T-helper 1 cell treated with Interleukin-12 subunit alpha and Interleukin-12 subunit beta and Interleukin-4 antibody, amounts not matched to agents 30 ng/mL and 1 ng/mL, for 36 hours (primary cell): ENCODE results near the gene KCNJ10. TPM values are rescaled to one million over a fixed set of nuclear protein-coding genes. Genes with fewer than 3 reads are reported as not detected.

Experiments used
- intact Hi-C: fragments of 100-400 bp; cut with micrococcal nuclease; formaldehyde crosslinking; loops from one replicate; pipeline ENCODE4 v1.15.1; 2024
- total RNA-seq: library from RNA; stranded (reverse); gene quantifications from 2 replicates; pipeline ENCODE4 v1.2.3, GENCODE V29; 2022

Gene KCNJ10
- total RNA-seq, 1 donor from 2014 or later: not detected

- intact Hi-C loops: no loop called here
Observed at GRCh38 chr1:159972443-159973205, 97.3 kb downstream of the KCNJ10 start.

DNA sequence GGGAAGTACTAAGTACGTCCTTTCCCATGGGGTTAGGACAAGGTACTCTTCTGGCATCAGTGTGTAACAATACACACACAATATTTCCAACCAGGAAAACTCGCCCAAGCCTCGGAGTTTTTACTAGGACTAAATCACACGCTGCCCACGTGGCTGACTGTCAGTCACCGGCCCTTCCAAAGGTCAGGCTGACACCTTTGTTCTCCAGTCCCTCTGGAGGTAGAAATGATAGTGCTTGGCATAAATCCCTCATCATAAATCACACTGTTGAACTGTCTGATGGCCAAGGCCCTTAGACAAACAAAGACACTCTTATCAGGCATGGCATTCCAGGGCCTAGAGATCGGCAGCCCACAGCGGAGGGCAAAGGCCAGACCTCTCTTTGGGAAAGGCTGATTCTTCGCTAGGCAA is 99.0 kb downstream of the KCNJ10 start:
- intact Hi-C loops: no loop called here

DNA sequence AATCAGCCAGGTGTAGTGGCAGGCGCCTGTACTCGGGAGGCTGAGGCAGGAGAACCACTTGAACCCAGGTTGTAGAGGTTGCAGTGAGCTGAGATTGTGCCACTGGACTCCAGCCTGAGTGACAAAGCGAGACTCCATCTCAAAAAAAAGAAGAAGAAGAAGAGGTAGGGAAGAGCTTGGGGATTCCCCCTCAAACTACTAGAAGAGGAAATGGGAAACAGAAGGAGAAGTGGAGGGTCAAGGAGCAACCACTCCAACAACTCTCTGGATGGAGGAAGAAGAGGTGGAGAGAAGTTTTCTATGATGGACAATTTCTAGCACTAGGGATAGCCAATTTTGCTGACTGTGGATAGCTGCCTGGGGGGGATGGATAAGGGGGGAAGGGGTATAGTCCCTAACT is 101.1 kb downstream of the KCNJ10 start:
- intact Hi-C loops: no loop called here

DNA sequence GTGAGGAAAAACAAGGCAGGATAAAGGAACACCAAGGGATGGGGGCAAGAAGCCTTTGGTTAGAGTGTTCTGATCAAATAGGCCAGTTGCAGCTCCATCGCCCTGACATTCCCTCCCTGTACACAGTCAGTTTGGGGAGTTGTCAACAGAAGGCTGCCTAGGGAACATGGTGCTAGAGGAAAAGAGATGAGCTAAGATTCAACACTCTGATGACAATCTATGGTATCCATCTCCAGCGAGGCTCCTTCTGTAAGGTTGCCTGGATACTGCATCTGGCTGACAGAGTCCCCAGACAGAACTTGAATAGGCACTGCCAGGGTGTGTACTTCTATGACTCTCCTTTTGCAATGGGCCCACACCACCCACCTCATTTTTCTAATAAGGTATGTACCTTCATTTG is 104.7 kb downstream of the KCNJ10 start:
- intact Hi-C loops: no loop called here

DNA sequence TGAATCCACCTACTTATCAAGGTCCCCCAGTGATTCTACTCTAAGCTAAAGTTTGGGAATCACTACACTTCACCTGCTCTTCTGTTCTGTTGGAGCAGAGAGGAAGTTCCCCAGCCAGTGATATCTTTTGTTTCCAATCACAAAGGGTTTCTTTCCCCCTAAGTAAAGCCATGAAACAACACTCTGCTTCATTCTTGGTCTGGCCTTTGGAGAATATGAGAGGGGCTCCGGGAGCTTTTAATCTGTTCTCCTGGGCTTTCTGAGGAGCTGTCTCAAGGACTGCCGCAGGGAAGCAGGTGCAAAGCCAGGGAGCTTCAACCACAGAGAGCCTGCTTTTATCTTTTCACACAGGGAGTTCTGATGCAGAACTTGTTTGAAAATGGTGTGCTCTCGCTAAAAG is 105.8 kb downstream of the KCNJ10 start:
- intact Hi-C loops: no loop called here

GRCh38 chr1:159962176-159962575 is 107.8 kb downstream of the KCNJ10 start:
- intact Hi-C loops: no loop called here

- intact Hi-C loops: no loop called here
Observed at GRCh38 chr1:159961636-159962035, 108.3 kb downstream of the KCNJ10 start.

GRCh38 chr1:159960721-159961381 is 109.1 kb downstream of the KCNJ10 start:
- intact Hi-C loops: no loop called here

DNA sequence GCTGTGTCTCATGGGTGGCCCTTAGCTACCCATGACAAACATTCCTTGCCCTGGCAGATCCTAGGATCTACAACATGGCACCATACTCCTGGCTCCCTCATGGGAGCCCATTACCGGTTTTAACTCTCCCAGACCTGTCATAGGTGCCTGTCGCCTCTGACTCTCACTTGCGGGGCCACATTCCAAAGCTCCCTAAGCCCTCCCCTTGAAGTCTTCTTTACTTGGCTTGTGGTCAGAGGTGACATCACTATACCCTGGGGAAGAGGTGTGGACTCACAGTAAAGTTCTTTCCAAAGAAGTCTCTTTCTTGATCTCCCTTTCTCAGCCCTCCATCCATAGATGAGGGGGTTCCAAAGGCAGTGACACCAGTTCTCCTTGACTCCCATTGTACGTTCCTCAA is 110.5 kb downstream of the KCNJ10 start:
- intact Hi-C loops: no loop called here

- intact Hi-C loops: no loop called here
Observed at GRCh38 chr1:159958719-159959380, 111.1 kb downstream of the KCNJ10 start.

- intact Hi-C loops: no loop called here
Observed at GRCh38 chr1:159957824-159958268, 112.1 kb downstream of the KCNJ10 start.

DNA sequence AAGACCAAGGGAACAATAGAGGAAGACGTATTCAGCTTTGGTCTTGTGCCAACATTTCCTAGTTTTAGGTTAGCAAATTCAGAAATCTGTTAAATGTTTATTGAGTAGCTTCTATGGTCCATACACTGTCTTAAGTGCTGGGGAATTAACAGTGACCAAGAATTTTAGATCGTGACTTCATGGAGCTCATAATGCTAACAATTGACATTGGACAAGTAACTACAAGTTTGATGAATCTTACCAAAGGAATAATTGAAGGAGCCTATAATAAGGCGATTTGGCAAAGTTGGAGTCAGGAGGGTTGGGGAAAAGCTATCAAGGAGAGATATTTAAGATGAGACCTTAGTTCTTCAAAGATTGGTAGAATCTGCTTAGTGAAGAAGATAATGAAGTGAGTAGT is 114.5 kb downstream of the KCNJ10 start:
- intact Hi-C loops: no loop called here

GRCh38 chr1:159953536-159954515 is 116.1 kb downstream of the KCNJ10 start, which contains the start of gene SLAMF9:
Gene SLAMF9 (minus strand): TSS chr1:159954237. CDS start chr1:159954137, 100 bp downstream.
- intact Hi-C loops: no loop called here

DNA sequence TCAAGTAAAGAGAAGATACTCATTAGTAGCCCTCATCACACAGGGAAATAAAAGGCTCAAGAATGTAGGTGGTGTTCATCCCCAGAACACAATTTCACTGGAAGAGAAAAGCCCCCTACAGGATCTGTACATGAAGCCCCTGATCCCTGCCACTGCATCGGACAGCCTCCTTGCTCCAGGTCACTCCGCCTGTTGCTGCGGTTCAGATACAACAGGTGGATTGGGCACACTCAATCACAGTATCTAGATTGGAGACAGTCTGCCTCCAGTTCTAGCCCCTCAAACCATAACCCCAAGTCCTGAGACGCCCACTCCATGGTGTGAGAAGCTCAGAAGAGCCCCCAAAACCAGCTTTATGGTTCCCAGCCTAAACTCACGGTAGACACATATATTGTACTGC is 117.0 kb downstream of the KCNJ10 start:
- intact Hi-C loops: no loop called here

- intact Hi-C loops: no loop called here
Observed at GRCh38 chr1:159951551-159951950, 118.4 kb downstream of the KCNJ10 start.

- intact Hi-C loops: no loop called here
Observed at GRCh38 chr1:159951016-159951415, 118.9 kb downstream of the KCNJ10 start.

- intact Hi-C loops: no loop called here
Observed at GRCh38 chr1:159949981-159950381, 120.0 kb downstream of the KCNJ10 start.

GRCh38 chr1:159949123-159949522 is 120.8 kb downstream of the KCNJ10 start:
- intact Hi-C loops: no loop called here
